Measurements from ENCODE around the gene WDR72.

The WDR72 gene

GRCh38 chr15:53580366-53580765, 179.1 kb downstream of the WDR72 start:
- no peak overlapping the region for H3K4me3 ChIP-seq (ENCODE audit: low read depth, low read length)
- TF ChIP-seq CTCF (IDR thresholded peaks at IDR 0.05; ENCODE audit: borderline replicate concordance, insufficient read depth, low read depth, low read length) = no peak

GRCh38 chr15:53576841-53577240, 182.6 kb downstream of the WDR72 start:
- no peak for TF ChIP-seq CTCF (IDR thresholded peaks at IDR 0.05; ENCODE audit: borderline replicate concordance, insufficient read depth, low read depth, low read length)
- H3K4me3 ChIP-seq (ENCODE audit: low read depth, low read length) = no peak overlapping the region

GRCh38 chr15:53573091-53573490, 186.4 kb downstream of the WDR72 start:
- no peak for TF ChIP-seq CTCF (IDR thresholded peaks at IDR 0.05; ENCODE audit: borderline replicate concordance, insufficient read depth, low read depth, low read length)
- H3K4me3 ChIP-seq (ENCODE audit: low read depth, low read length) = no peak overlapping the region

- no peak for TF ChIP-seq CTCF (IDR thresholded peaks at IDR 0.05; ENCODE audit: borderline replicate concordance, insufficient read depth, low read depth, low read length)
- no peak overlapping the region for H3K4me3 ChIP-seq (ENCODE audit: low read depth, low read length)
Observed at GRCh38 chr15:53569751-53570480, 189.5 kb downstream of the WDR72 start.

GRCh38 chr15:53566912-53567311, 192.6 kb downstream of the WDR72 start:
- TF ChIP-seq CTCF (IDR thresholded peaks at IDR 0.05; ENCODE audit: borderline replicate concordance, insufficient read depth, low read depth, low read length) = no peak

GRCh38 chr15:53565721-53566120, 193.7 kb downstream of the WDR72 start:
- no peak for TF ChIP-seq CTCF (IDR thresholded peaks at IDR 0.05; ENCODE audit: borderline replicate concordance, insufficient read depth, low read depth, low read length)
- no peak overlapping the region for H3K4me3 ChIP-seq (ENCODE audit: low read depth, low read length)

More at GRCh38 chr15:53566912-53567311, 192.6 kb downstream of the WDR72 start:
- no peak overlapping the region for H3K4me3 ChIP-seq (ENCODE audit: low read depth, low read length)

GRCh38 chr15:53564647-53565046, 194.8 kb downstream of the WDR72 start:
- no peak overlapping the region for H3K4me3 ChIP-seq (ENCODE audit: low read depth, low read length)
- no peak for TF ChIP-seq CTCF (IDR thresholded peaks at IDR 0.05; ENCODE audit: borderline replicate concordance, insufficient read depth, low read depth, low read length)
